Heart left ventricle (tissue), 16 donors: ENCODE measurements around the gene FBXO30. TPM values are rescaled to one million over a fixed set of nuclear protein-coding genes. Genes with fewer than 3 reads are reported as not detected.

Experiments
- ATAC-seq, 4 donors: fragments of 200-7000 bp; cut with Tn5 transposase; one replicate each; pipeline ENCODE4 v1.9.1; 2020 to 2022; ENCODE audit warnings: moderate library complexity in 4 of 4, mild to moderate bottlenecking in 3 of 4, moderate number of reproducible peaks in 1 of 4
- DNase-seq, 5 donors: peaks; one replicate each; pipeline ENCODE4 v3.0.0-alpha.2; 2020
- H3K27ac ChIP-seq, 12 donors: fragments of 200-600 bp; sonication (generic) in 4 of 12; one replicate each; pipeline versions ENCODE4 v1.5.0 to v1.8.0; 2016 to 2022; ENCODE audit warnings: mild to moderate bottlenecking in 2 of 12
- H3K27me3 ChIP-seq, 9 donors: fragments of 200-600 bp; sonication (generic) in 2 of 9; one replicate each; pipeline versions ENCODE4 v1.5.1 to v1.8.0; 2016 to 2022; ENCODE audit warnings: mild to moderate bottlenecking in 3 of 9
- H3K36me3 ChIP-seq, 9 donors: fragments of 200-600 bp; sonication (generic) in 2 of 9; one replicate each; pipeline versions ENCODE4 v1.5.0 to v1.8.0; 2018 to 2022; ENCODE audit warnings: mild to moderate bottlenecking in 2 of 9
- H3K4me1 ChIP-seq, 12 donors: fragments of 200-600 bp; sonication (generic) in 4 of 12; one replicate each; pipeline versions ENCODE4 v1.5.0 to v1.8.0; 2016 to 2022; ENCODE audit warnings: mild to moderate bottlenecking in 3 of 12
- H3K4me3 ChIP-seq, 12 donors: fragments of 200-600 bp; sonication (generic) in 4 of 12; one replicate each; pipeline versions ENCODE4 v1.5.0 to v1.8.0; 2017 to 2022; ENCODE audit warnings: mild to moderate bottlenecking in 9 of 12, moderate library complexity in 4 of 12
- H3K9me3 ChIP-seq, 12 donors: fragments of 200-600 bp; sonication (generic) in 4 of 12; one replicate each; pipeline versions ENCODE4 v1.5.0 to v1.8.0; 2016 to 2022; ENCODE audit warnings: mild to moderate bottlenecking in 1 of 12
- CTCF ChIP-seq, 12 donors: fragments of 200-600 bp; sonication (generic) in 4 of 12; IDR thresholded peaks; one replicate each; pipeline versions ENCODE4 v1.5.0 to v1.8.0; 2018 to 2022; ENCODE audit warnings: antibody characterized with exemption in 12 of 12, mild to moderate bottlenecking in 5 of 12
- POLR2A ChIP-seq, 2 donors: fragments of 450-650 bp; IDR thresholded peaks; one replicate each; pipeline ENCODE4 v1.6.1; 2017; ENCODE audit warnings: antibody characterized with exemption in 2 of 2, mild to moderate bottlenecking in 2 of 2, moderate library complexity in 2 of 2
- WGBS, 4 donors: extraction: QIAGEN DNeasy Blood & Tissue Kit in 2 of 4; methylation state at CpG; one replicate each; pipeline versions ENCODE4 v1.1.5 to v1.1.7; 2013 to 2018; 5-methylcytosine and 5-hydroxymethylcytosine counted together
- intact Hi-C, 10 donors: fragments of 100-400 bp; cut with DNase I; formaldehyde crosslinking; loops; one replicate each; pipeline versions ENCODE4 v1.11.1 to v1.14.2; 2022
- long read RNA-seq, 3 donors: library from polyadenylated mRNA; unstranded; transcript quantifications; one replicate each; pipeline ENCODE4 v2.0.0, GENCODE V29; 2020 to 2021
- polyA plus RNA-seq, 2 donors: library from polyadenylated mRNA; stranded (reverse); fragments of 200-250 nt; gene quantifications; one replicate each; pipeline ENCODE4 v1.2.3, GENCODE V29; 2013
- total RNA-seq, 9 donors: library from RNA; depleted of rRNA in 2 of 9; stranded (reverse); fragments of >200 nt in 2 of 9; fragmentation: NEBNext Ultra II Directional in 3 of 9; extraction: Animal tissue kit (Norgen Biotek cat#: 25700) in 3 of 9; gene quantifications; one replicate each; pipeline versions ENCODE4 v1.1.0 to v1.2.4, GENCODE V29; 2016 to 2023
- donor health status: ischemic (EF 13 %, LVEDD 7.1; RV severe dilation, severe dysfunction).
- donor health status: healthy with polysubstance abuse.
- donor health status: DM: no; HTN: yes; CAD: no.
- donor health status: DM: no; HTN: no; CAD: no.
- donor health status: ischemic (EF 25% LVEDD 6.9; RV normal size, moderate dysfunction).
- donor health status: ischemic (EF 25% LVEDD 5.7; RV mildly dilated, moderate dysfunction).
- donor health status: healthy.
- donor health status: DM: yes; HTN: yes; CAD: no.
- donor health status: ischemic (EF 35%, LVEDD 5.7; RV mildly dilated, moderate dysfunction).
- donor health status: nonischemic (EF 11% LVEDD 7.7; RV severe dilation, severe dysfunction).
- donor health status: DM: yes; HTN: yes; CAD: no.
- donor health status: PGD.
- donor health status: ischemic (EF 29% LVEDD 5.4; RV normal size, mild dysfunction).
- donor health status: nonischemic (EF 23%, LVEDD 6.1; RV moderate dilation, normal function).

FBXO30 gene, protein sequence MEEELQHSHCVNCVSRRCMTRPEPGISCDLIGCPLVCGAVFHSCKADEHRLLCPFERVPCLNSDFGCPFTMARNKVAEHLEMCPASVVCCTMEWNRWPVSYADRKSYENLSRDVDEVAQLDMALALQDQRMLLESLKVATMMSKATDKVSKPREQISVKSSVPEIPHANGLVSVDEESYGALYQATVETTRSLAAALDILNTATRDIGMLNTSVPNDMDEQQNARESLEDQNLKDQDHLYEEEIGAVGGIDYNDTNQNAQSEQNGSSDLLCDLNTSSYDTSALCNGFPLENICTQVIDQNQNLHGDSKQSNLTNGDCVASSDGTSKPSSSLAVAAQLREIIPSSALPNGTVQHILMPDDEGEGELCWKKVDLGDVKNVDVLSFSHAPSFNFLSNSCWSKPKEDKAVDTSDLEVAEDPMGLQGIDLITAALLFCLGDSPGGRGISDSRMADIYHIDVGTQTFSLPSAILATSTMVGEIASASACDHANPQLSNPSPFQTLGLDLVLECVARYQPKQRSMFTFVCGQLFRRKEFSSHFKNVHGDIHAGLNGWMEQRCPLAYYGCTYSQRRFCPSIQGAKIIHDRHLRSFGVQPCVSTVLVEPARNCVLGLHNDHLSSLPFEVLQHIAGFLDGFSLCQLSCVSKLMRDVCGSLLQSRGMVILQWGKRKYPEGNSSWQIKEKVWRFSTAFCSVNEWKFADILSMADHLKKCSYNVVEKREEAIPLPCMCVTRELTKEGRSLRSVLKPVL
- 10 to 100 TPM in 8 of 9 donors, 1 to 10 TPM in 1; 9.0 to 17.1 (median 14.4) TPM for total RNA-seq
- 1 to 10 TPM; 7.0 to 7.2 TPM for polyA plus RNA-seq
- long read RNA-seq, donor 1, full-length matches to known transcripts = 33 of 41 reads
- long read RNA-seq, donor 1, partial matches to known transcripts = 6 of 41 reads
- long read RNA-seq, donor 1, other reads (novel, unspliced or antisense) = 2 of 41 reads
- long read RNA-seq, donor 2, full-length matches to known transcripts = 50 of 58 reads
- long read RNA-seq, donor 2, partial matches to known transcripts = 6 of 58 reads
- long read RNA-seq, donor 2, other reads (novel, unspliced or antisense) = 2 of 58 reads
- long read RNA-seq, donor 3, full-length matches to known transcripts = 67 of 75 reads
- long read RNA-seq, donor 3, partial matches to known transcripts = 4 of 75 reads
- long read RNA-seq, donor 3, other reads (novel, unspliced or antisense) = 4 of 75 reads

DNA sequence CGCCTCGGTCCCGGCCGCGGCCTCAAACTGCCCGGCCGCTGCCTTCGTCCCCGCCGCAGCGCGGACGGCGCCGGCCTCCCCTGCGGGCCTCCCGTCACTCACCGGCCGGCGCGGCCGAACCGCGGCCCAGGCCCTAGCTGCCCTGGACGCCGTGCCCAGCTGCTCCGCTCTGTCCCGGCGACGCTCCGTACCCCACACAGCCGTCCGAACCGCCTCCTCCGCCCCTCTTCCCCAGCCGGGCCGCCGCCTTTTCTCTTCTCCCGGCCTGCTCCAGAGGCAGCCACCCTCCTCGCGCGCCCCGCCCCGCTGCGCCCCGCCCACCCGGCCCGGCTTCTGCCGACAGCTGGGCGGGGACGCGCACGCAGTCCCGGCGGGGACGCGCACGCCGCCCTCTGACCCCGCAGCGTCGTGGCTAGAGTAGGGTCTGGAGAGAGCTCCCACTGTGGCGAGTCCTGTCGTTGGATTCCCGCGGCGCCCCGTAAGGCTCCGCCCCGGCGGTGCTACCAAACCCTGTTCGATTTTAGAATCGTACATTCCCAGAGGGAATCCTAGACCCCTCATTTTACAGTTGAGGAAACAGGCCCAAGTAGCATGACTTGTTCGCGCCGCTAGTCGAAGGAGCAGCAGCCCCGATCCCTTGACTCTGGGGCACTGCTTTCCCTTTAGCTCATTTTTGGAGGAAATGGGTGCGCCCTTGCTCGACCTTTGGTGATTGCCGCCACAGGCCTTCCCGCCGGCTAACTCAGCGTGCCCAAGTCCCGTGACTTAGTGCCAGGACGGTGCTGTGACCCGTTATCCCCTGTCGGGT lies at the start of gene FBXO30:
Gene FBXO30 (minus strand): TSS at position 295 of the 808 bp plus-strand sequence. CDS start 8,390 bp downstream, outside the sequence.
- peak in 3 of 12 donors; percentile 7 to 26 (median 9) for TF ChIP-seq CTCF (IDR thresholded peaks at IDR 0.05)
- peak; percentile 26 to 91 for TF ChIP-seq POLR2A (IDR thresholded peaks at IDR 0.05)
- DNase-seq (peak; percentile 88 to 94 (median 90)), ATAC-seq (peak; percentile 91 to 98 (median 97))
- no peaks in the 10 kb centered on the region for H3K36me3 ChIP-seq
- no peaks in the 10 kb centered on the region for H3K27me3 ChIP-seq
- WGBS, 4 donors = 0 to 1% (median 1%) methylated on average over 4 to 88 of the region's 88 CpGs
- intact Hi-C loops = loop anchor here (1.0 to 10.0 kb wide), 8 partner anchors 60 to 730 kb away; partner anchors contain the start of genes EPM2A (in 9 of the 10), SHPRH (in 3 of the 10) and RAB32 (in 1 of the 10)
- H3K9me3 ChIP-seq = no peaks in the 10 kb centered on the region
- H3K4me1 ChIP-seq = peaks cover 0 to 58% (median 40%) of the 10 kb centered on the region in 12 donors
- H3K4me3 ChIP-seq = peak within 1 kb of the TSS; percentile 50 to 82 (median 72)
- H3K27ac ChIP-seq = peak within 1 kb of the TSS; percentile 87 to 97 (median 94)

DNA sequence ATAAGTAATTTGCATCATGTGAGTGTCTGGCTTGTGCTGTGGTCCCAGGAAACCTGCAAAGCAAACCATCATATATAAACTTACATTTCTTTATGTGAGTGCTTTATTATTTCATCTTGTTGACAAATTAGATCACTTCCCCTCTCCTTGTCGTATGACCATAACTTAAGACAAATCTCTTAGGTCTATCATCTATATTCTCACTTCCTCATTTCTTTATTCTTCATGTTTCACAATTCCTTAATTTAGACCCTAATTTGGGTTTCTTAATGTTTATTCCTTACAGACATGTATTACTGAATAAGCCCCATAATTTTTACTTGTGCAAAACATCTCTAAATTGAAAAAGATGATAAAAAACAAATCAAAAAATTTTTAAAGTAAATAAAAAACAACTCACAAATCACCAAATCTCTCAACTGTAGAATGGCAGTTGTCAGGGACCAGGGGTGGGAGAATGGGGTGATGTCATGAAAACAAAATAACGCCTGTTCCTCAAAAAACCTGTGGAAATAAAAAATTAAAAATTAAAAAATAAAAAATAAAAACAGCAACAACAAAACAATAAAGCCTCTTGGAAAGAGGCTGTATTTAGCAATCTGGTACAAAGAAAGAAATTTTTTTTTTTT lies 49.5 kb upstream of the FBXO30 start:
- Histone ChIP-seq H3K4me3 (no peak overlapping the region), H3K4me1 (peaks cover 0 to 38% (median 6%) of the 10 kb centered on the region in 12 donors), H3K27ac (peak overlapping the region in 1 of 12 donors; percentile 33), H3K36me3 (no peaks in the 10 kb centered on the region), H3K9me3 (peaks cover 0 to 13% (median 7%) of the 10 kb centered on the region in 12 donors), H3K27me3 (no peaks in the 10 kb centered on the region)
- intact Hi-C loops = no loop called here
- ATAC-seq (no peak), DNase-seq (no peak)
- TF ChIP-seq CTCF (IDR thresholded peaks at IDR 0.05) = no peak
- no peak for TF ChIP-seq POLR2A (IDR thresholded peaks at IDR 0.05)
- 87 to 93% (median 90%) methylated on average over 2 of the region's 2 CpGs for WGBS, 4 donors

GRCh38 chr6:145863366-145863765 lies 48.8 kb upstream of the FBXO30 start:
- Histone ChIP-seq H3K9me3 (peaks cover 0 to 13% (median 7%) of the 10 kb centered on the region in 12 donors), H3K36me3 (no peaks in the 10 kb centered on the region), H3K4me3 (no peak overlapping the region), H3K4me1 (peaks cover 0 to 38% (median 6%) of the 10 kb centered on the region in 12 donors), H3K27ac (peak overlapping the region in 1 of 12 donors; percentile 33), H3K27me3 (no peaks in the 10 kb centered on the region)
- intact Hi-C loops = no loop called here
- TF ChIP-seq CTCF (IDR thresholded peaks at IDR 0.05) (no peak), POLR2A (IDR thresholded peaks at IDR 0.05) (no peak)
- no peak for DNase-seq
- no peak for ATAC-seq
- 75 to 91% (median 84%) methylated on average over 1 of the region's 1 CpG for WGBS, 4 donors
